H1 (cell line): ENCODE results near the gene ZNF211. TPM values are rescaled to one million over a fixed set of nuclear protein-coding genes. Genes with fewer than 3 reads are reported as not detected.

Source experiments
- CTCF ChIA-PET: fragments of 300-600 bp; sonication (Branson Sonifier 250); formaldehyde crosslinking; loops from one replicate; lab custom pipeline; 2021; ENCODE audit not compliant: partially characterized antibody; lab: Charles Lee
- POLR2A ChIA-PET: fragments of 300-600 bp; sonication (Branson Sonifier 250); formaldehyde crosslinking; loops from one replicate; lab custom pipeline; 2021; ENCODE audit warnings: inconsistent platforms; ENCODE audit not compliant: partially characterized antibody; lab: Charles Lee
- DNase-seq, 2 experiments: peaks; one replicate each; pipeline versions ENCODE4 v3.0.0 to v3.0.0-alpha.2; 2010 to 2022; ENCODE audit warnings: low spot score in 2 of 2, low read depth in 1 of 2, mixed read lengths in 1 of 2
- FAIRE-seq: peaks from 2 replicates; lab custom pipeline; 2011; peaks lifted over from hg19 to GRCh38; lab: Jason Lieb, UNC
- H2AFZ ChIP-seq: 2 replicates; pipeline ENCODE4 v1.8.1; 2012; ENCODE audit warnings: low read length, inconsistent platforms
- H2AK5ac ChIP-seq: 2 replicates; pipeline ENCODE4 v1.6.1; 2013; ENCODE audit warnings: low read depth, low read length
- H2BK120ac ChIP-seq: replicated peaks from 2 replicates; pipeline ENCODE3; 2013; ENCODE audit warnings: low read depth, low read length, inconsistent platforms
- H2BK12ac ChIP-seq: 2 replicates; pipeline ENCODE4 v1.6.1; 2013; ENCODE audit warnings: low read depth, low read length
- H2BK15ac ChIP-seq: 2 replicates; pipeline ENCODE4 v1.6.1; 2013; ENCODE audit warnings: low read length
- H2BK20ac ChIP-seq: 2 replicates; pipeline ENCODE4 v1.6.1; 2013; ENCODE audit warnings: low read length
- H2BK5ac ChIP-seq: 2 replicates; pipeline ENCODE4 v1.6.1; 2013; ENCODE audit warnings: low read depth, low read length
- H3K14ac ChIP-seq: 2 replicates; pipeline ENCODE4 v1.6.1; 2013; ENCODE audit warnings: inconsistent platforms; ENCODE audit not compliant: insufficient read length
- H3K18ac ChIP-seq: 2 replicates; pipeline ENCODE4 v1.6.1; 2013; ENCODE audit warnings: low read length; ENCODE audit errors: extremely low read depth
- H3K23ac ChIP-seq: 2 replicates; pipeline ENCODE4 v1.6.1; 2013; ENCODE audit warnings: inconsistent platforms; ENCODE audit not compliant: insufficient read length
- H3K23me2 ChIP-seq: 2 replicates; pipeline ENCODE4 v1.6.1; 2013; ENCODE audit warnings: low read depth, low read length
- H3K27ac ChIP-seq: 2 replicates; pipeline ENCODE4 v1.6.1; 2011; ENCODE audit warnings: low read depth, low read length, inconsistent platforms
- H3K27me3 ChIP-seq, 4 experiments: replicated peaks in 1 of 4; 1 replicate in 1 of 4; 2 replicates in 3 of 4; pipeline versions ENCODE4 v1.6.1 to v1.8.1; 2011 to 2013; ENCODE audit warnings: low read length in 3 of 4, mild to moderate bottlenecking in 3 of 4, inconsistent platforms in 2 of 4, mixed read lengths in 2 of 4, moderate library complexity in 1 of 4; ENCODE audit not compliant: control insufficient read depth in 3 of 4, insufficient read depth in 3 of 4; ENCODE audit errors: extremely low read depth in 1 of 4
- H3K36me3 ChIP-seq, 4 experiments: 2 replicates each; pipeline versions ENCODE4 v1.6.1 to v1.8.1; 2011 to 2013; ENCODE audit warnings: mild to moderate bottlenecking in 4 of 4, low read length in 3 of 4, moderate library complexity in 2 of 4, control low read depth in 1 of 4, inconsistent platforms in 1 of 4; ENCODE audit not compliant: insufficient read depth in 4 of 4, control insufficient read depth in 2 of 4
- H3K4ac ChIP-seq: replicated peaks from 2 replicates; pipeline ENCODE3; 2013; ENCODE audit warnings: low read length, low read depth, mixed read lengths, inconsistent platforms; ENCODE audit not compliant: insufficient read length
- H3K4me1 ChIP-seq, 4 experiments: replicated peaks in 1 of 4; 1 replicate in 1 of 4; 2 replicates in 3 of 4; pipeline versions ENCODE4 v1.6.1 to v1.8.1; 2011 to 2013; ENCODE audit warnings: low read length in 3 of 4, inconsistent platforms in 2 of 4, mixed read lengths in 1 of 4; ENCODE audit not compliant: insufficient read depth in 4 of 4, control insufficient read depth in 3 of 4
- H3K4me2 ChIP-seq, 2 experiments: 2 replicates each; pipeline versions ENCODE4 v1.6.1 to v1.8.1; 2011 to 2013; ENCODE audit warnings: low read depth in 2 of 2, low read length in 2 of 2, control low read depth in 1 of 2, inconsistent platforms in 1 of 2, mild to moderate bottlenecking in 1 of 2; ENCODE audit not compliant: insufficient read depth in 1 of 2
- H3K4me3 ChIP-seq, 4 experiments: fragments of 200-600, 300-600 bp in 1 of 4; sonication (generic), shearing (Covaris generic), sonication (Bioruptor Twin) in 1 of 4; 2 replicates each; pipeline versions ENCODE4 v1.5.1 to v1.8.1; 2011 to 2016; ENCODE audit warnings: low read length in 4 of 4, low read depth in 3 of 4, control low read depth in 2 of 4, inconsistent platforms in 2 of 4, mild to moderate bottlenecking in 2 of 4, mixed read lengths in 1 of 4, moderate library complexity in 1 of 4; ENCODE audit not compliant: insufficient read depth in 2 of 4; ENCODE audit errors: extremely low read depth in 1 of 4
- H3K56ac ChIP-seq: replicated peaks from 2 replicates; pipeline ENCODE3; 2013; ENCODE audit warnings: low read depth, mild to moderate bottlenecking, mixed read lengths, low read length, inconsistent platforms; ENCODE audit not compliant: insufficient read length
- H3K79me1 ChIP-seq: 2 replicates; pipeline ENCODE4 v1.6.1; 2013; ENCODE audit warnings: low read depth, low read length, control low read depth
- H3K79me2 ChIP-seq, 2 experiments: 2 replicates each; pipeline versions ENCODE4 v1.6.1 to v1.8.1; 2012 to 2013; ENCODE audit warnings: low read length in 2 of 2, mild to moderate bottlenecking in 2 of 2, inconsistent platforms in 1 of 2; ENCODE audit not compliant: insufficient read depth in 2 of 2, control insufficient read depth in 1 of 2
- H3K9ac ChIP-seq, 4 experiments: replicated peaks in 1 of 4; 1 replicate in 1 of 4; 2 replicates in 3 of 4; pipeline versions ENCODE4 v1.6.1 to v1.8.1; 2011 to 2013; ENCODE audit warnings: low read depth in 3 of 4, low read length in 3 of 4, control low read depth in 2 of 4, mild to moderate bottlenecking in 2 of 4, moderate library complexity in 2 of 4, inconsistent platforms in 1 of 4; ENCODE audit errors: extremely low read depth in 1 of 4
- H3K9me3 ChIP-seq, 2 experiments: 2 replicates each; pipeline versions ENCODE4 v1.6.1 to v1.8.1; 2012 to 2013; ENCODE audit warnings: mild to moderate bottlenecking in 2 of 2, moderate library complexity in 2 of 2, control low read depth in 1 of 2, inconsistent platforms in 1 of 2, low read depth in 1 of 2, low read length in 1 of 2, mixed read lengths in 1 of 2; ENCODE audit not compliant: insufficient read depth in 2 of 2
- H4K20me1 ChIP-seq, 2 experiments: replicated peaks in 1 of 2; 2 replicates each; pipeline versions ENCODE3 to v1.8.1; 2011 to 2013; ENCODE audit warnings: inconsistent platforms in 2 of 2, low read length in 2 of 2, mild to moderate bottlenecking in 1 of 2; ENCODE audit not compliant: insufficient read depth in 2 of 2, control insufficient read depth in 1 of 2
- H4K5ac ChIP-seq: 2 replicates; pipeline ENCODE4 v1.6.1; 2013; ENCODE audit warnings: low read length, low read depth, mixed read lengths, inconsistent platforms; ENCODE audit not compliant: insufficient read length
- H4K8ac ChIP-seq: 2 replicates; pipeline ENCODE4 v1.8.0; 2013; ENCODE audit warnings: mild to moderate bottlenecking, moderate library complexity, low read length, inconsistent platforms; ENCODE audit not compliant: insufficient read depth; ENCODE audit errors: extremely low read depth
- H4K91ac ChIP-seq: replicated peaks from 2 replicates; pipeline ENCODE3; 2013; ENCODE audit warnings: low read length, mixed read lengths, inconsistent platforms; ENCODE audit not compliant: insufficient read length
- ATF2 ChIP-seq: IDR thresholded peaks from 2 replicates; pipeline ENCODE4 v1.6.1; 2012; ENCODE audit warnings: low read length, inconsistent platforms
- CHD2 ChIP-seq: IDR thresholded peaks from 2 replicates; pipeline ENCODE4 v1.6.1; 2012; ENCODE audit warnings: low read length, improper control_type of control experiment
- EGR1 ChIP-seq: IDR thresholded peaks from 2 replicates; pipeline ENCODE4 v1.6.1; 2011; ENCODE audit warnings: low read depth, low read length, borderline replicate concordance
- POU5F1 ChIP-seq: IDR thresholded peaks from 2 replicates; pipeline ENCODE4 v1.6.1; 2011; ENCODE audit warnings: low read depth, mild to moderate bottlenecking, low read length, moderate library complexity
- RFX5 ChIP-seq: IDR thresholded peaks from 2 replicates; pipeline ENCODE4 v1.6.1; 2011; ENCODE audit warnings: low read depth, low read length, improper control_type of control experiment, borderline replicate concordance
- TCF12 ChIP-seq: IDR thresholded peaks from 2 replicates; pipeline ENCODE4 v1.6.1; 2011; ENCODE audit warnings: low read depth, mild to moderate bottlenecking, low read length
- polyA plus RNA-seq, 7 experiments: library from polyadenylated mRNA; depleted of rRNA in 3 of 7; stranded (reverse) in 5 of 7; unstranded in 2 of 7; fragments of >200 nt in 5 of 7; fragments of 200-250 nt in 2 of 7; gene quantifications; 1 replicate in 5 of 7; 2 replicates in 1 of 7; 4 replicates in 1 of 7; pipeline versions ENCODE4 v1.2.1 to v1.2.3, GENCODE V29; 2011 to 2013; ENCODE audit warnings: missing spikeins in 2 of 7, mixed read lengths in 2 of 7
- total RNA-seq: library from RNA; stranded (reverse); fragmentation: NEBNext Ultra II Directional; extraction: Animal tissue kit (Norgen Biotek cat#: 25700); gene quantifications from 2 replicates; pipeline ENCODE4 v1.2.1, GENCODE V29; 2021

ZNF211 gene
- total and polyA plus RNA-seq, 2 of the 8 experiments (the other 6 are each of a cell fraction or from before 2014, with no cell fraction given), result 7.5 to 15.7 TPM

- H3K79me1 ChIP-seq, result peaks cover 7% of the 10 kb centered on the region
- H2BK15ac ChIP-seq, result no peak overlapping the region
- no peak overlapping the region for H3K4ac ChIP-seq
- TF ChIP-seq TCF12 (no peak), ATF2 (no peak), POU5F1 (no peak), RFX5 (no peak), EGR1 (no peak), CHD2 (no peak)
- FAIRE-seq (no peak), DNase-seq (no peak)
- no peak overlapping the region for H3K18ac ChIP-seq
- no peaks in the 10 kb centered on the region for H3K27me3 ChIP-seq
- H2AFZ ChIP-seq, result no peak overlapping the region
- no peak overlapping the region for H3K14ac ChIP-seq
- H4K5ac ChIP-seq, result no peak overlapping the region
- no peaks in the 10 kb centered on the region for H4K20me1 ChIP-seq
- no peak overlapping the region for H3K56ac ChIP-seq
- H4K8ac ChIP-seq, result no peak overlapping the region
- H3K4me2 ChIP-seq, result no peak overlapping the region
- H4K91ac ChIP-seq, result no peak overlapping the region
- peaks cover 52 to 54% of the 10 kb centered on the region in 2 experiments for H3K9me3 ChIP-seq
- no peak overlapping the region for H2AK5ac ChIP-seq
- no peak overlapping the region for H3K9ac ChIP-seq
- no peaks in the 10 kb centered on the region for H3K4me1 ChIP-seq
- no peak overlapping the region for H2BK20ac ChIP-seq
- no peak overlapping the region for H2BK120ac ChIP-seq
- H3K79me2 ChIP-seq, result peaks cover 27 to 58% of the 10 kb centered on the region in 2 experiments
- peaks cover 43 to 67% (median 59%) of the 10 kb centered on the region in 4 experiments for H3K36me3 ChIP-seq
- no peak overlapping the region for H3K27ac ChIP-seq
- H2BK12ac ChIP-seq, result no peak overlapping the region
- CTCF ChIA-PET, result no interaction called here
- no peaks in the 10 kb centered on the region for H3K23me2 ChIP-seq
- no peak overlapping the region for H3K23ac ChIP-seq
- H2BK5ac ChIP-seq, result no peak overlapping the region
- POLR2A ChIA-PET, result interaction anchor here (0.7 to 1.9 kb wide), 3 partner anchors 9 to 294 kb away, joined by 3 to 5 read pairs (median 4); partner anchors contain the start of genes ZNF134 and ZNF530
- no peak overlapping the region for H3K4me3 ChIP-seq
These were observed 9.9 kb upstream of the ZNF211 start for GRCh38 chr19:57623091-57623490.
